ENCODE results near the gene ZNF230. TPM values are rescaled to one million over a fixed set of nuclear protein-coding genes. Genes with fewer than 3 reads are reported as not detected.

Gene ZNF230
- total and polyA plus RNA-seq, 2 of the 8 experiments (the other 6 are each of a cell fraction or from before 2014, with no cell fraction given) = 1.5 to 3.6 TPM

DNA sequence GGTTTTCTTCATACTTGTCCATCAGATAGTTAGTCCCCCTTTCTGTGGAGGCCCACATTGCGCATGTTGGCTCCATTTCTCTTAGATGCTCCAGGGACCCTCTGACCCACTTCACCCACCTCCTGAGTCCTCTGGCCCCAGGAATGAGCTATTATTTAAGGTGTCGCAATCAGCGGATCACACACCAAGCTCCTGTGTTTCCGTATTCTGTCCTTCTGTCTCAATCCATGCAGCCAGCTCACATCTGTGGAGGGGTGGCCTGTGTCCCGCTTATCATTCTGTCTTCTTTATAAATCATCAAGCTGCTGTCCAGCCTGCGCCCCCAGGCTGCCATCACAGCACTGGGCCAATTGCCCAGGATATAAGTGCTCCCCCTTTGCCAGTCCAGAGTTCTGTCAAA, 4.7 kb downstream of the ZNF230 start (continued):
- no peak for TF ChIP-seq MAFK (IDR thresholded peaks at IDR 0.05; ENCODE audit: low read depth, low read length)

Data from H1 (cell line).